ENCODE results near the gene HSPB6. TPM values are rescaled to one million over a fixed set of nuclear protein-coding genes. Genes with fewer than 3 reads are reported as not detected.

The HSPB6 gene
- total and polyA plus RNA-seq, 2 of the 8 experiments (the other 6 are each of a cell fraction or from before 2014, with no cell fraction given) = 0.91 TPM; not detected in 1

DNA sequence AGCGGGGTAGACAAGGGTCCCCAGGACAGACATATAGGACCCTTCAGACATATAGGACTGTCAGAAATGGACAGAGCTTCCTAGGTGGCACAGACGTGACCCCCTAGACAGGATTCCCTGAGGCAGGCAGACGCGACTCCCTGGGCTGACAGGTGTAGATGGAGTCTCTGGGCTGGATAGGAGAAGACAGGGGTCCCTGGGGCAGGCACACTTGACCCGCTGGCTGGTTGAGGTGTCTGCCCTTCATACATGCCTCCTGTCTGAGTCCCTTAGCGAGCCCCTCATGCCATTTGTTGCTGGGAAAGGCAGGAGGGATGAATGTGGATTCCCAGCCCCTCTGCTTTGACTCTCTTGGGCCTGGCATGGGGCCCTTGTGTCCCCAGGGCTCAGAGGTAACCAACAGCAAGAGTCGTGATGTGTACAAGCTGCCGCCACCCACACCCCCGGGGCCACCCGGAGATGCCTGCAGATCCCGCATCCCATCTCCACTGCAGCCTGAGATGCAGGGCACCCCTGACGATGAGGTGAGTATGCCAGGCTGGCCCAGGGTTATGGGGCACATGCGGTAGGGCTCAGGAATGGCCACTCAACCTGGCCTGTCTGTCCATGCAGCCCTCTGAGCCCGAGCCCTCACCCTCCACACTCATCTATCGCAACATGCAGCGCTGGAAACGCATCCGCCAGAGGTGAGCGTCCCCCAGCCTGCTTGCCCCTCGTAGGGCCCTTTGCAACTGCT lies 3.0 kb downstream of the HSPB6 start:
- Histone ChIP-seq H2AFZ (ENCODE audit: low read length) (no peak overlapping the region), H3K36me3 (ENCODE audit: control insufficient read depth in 2 of 4, insufficient read depth in 4 of 4, low read length in 3 of 4) (no peaks in the 10 kb centered on the region), H4K91ac (replicated peaks; ENCODE audit: insufficient read length, low read length) (no peak overlapping the region), H3K4ac (replicated peaks; ENCODE audit: insufficient read length, low read depth, low read length) (no peak overlapping the region), H2BK20ac (ENCODE audit: low read length) (no peak overlapping the region), H3K79me1 (ENCODE audit: low read depth, low read length) (peaks cover under 1% of the 10 kb centered on the region; the same call in 1 of the 2 replicates), H3K23me2 (ENCODE audit: low read depth, low read length) (peaks cover 17% of the 10 kb centered on the region; the same call in 1 of the 2 replicates), H3K79me2 (ENCODE audit: control insufficient read depth in 1 of 2, insufficient read depth in 2 of 2, low read length in 2 of 2) (peaks cover 0 to 1% of the 10 kb centered on the region in 2 experiments; a peak in 1 of 4 replicates), H2BK12ac (ENCODE audit: low read depth, low read length) (no peak overlapping the region), H3K23ac (ENCODE audit: insufficient read length) (no peak overlapping the region), H3K56ac (replicated peaks; ENCODE audit: insufficient read length, low read depth, low read length) (no peak overlapping the region), H3K4me2 (ENCODE audit: insufficient read depth in 1 of 2, low read depth in 2 of 2, low read length in 2 of 2) (no peak overlapping the region), H3K18ac (ENCODE audit: extremely low read depth, low read length) (no peak overlapping the region), H3K27me3 (replicated peaks in 1 of 4; ENCODE audit: control insufficient read depth in 3 of 4, extremely low read depth in 1 of 4, insufficient read depth in 3 of 4, low read length in 3 of 4) (peaks cover 0 to 17% (median 11%) of the 10 kb centered on the region in 4 experiments; a peak in 5 of 7 replicates), H3K27ac (ENCODE audit: low read depth, low read length) (no peak overlapping the region), H3K4me3 (ENCODE audit: extremely low read depth in 1 of 4, insufficient read depth in 2 of 4, low read depth in 3 of 4, low read length in 4 of 4) (no peak overlapping the region), H4K20me1 (replicated peaks in 1 of 2; ENCODE audit: control insufficient read depth in 1 of 2, insufficient read depth in 2 of 2, low read length in 2 of 2) (no peaks in the 10 kb centered on the region), H3K14ac (ENCODE audit: insufficient read length) (no peak overlapping the region), H4K8ac (ENCODE audit: extremely low read depth, insufficient read depth, low read length) (no peak overlapping the region), H3K9me3 (ENCODE audit: insufficient read depth in 2 of 2, low read depth in 1 of 2, low read length in 1 of 2) (no peaks in the 10 kb centered on the region), H4K5ac (ENCODE audit: insufficient read length, low read depth, low read length) (no peak overlapping the region), H3K4me1 (replicated peaks in 1 of 4; ENCODE audit: control insufficient read depth in 3 of 4, insufficient read depth in 4 of 4, low read length in 3 of 4) (peaks cover 0 to 18% (median 10%) of the 10 kb centered on the region in 4 experiments; a peak in 5 of 7 replicates), H2BK5ac (ENCODE audit: low read depth, low read length) (no peak overlapping the region), H2AK5ac (ENCODE audit: low read depth, low read length) (no peak overlapping the region), H2BK15ac (ENCODE audit: low read length) (no peak overlapping the region), H2BK120ac (replicated peaks; ENCODE audit: low read depth, low read length) (no peak overlapping the region), H3K9ac (replicated peaks in 1 of 4; ENCODE audit: extremely low read depth in 1 of 4, low read depth in 3 of 4, low read length in 3 of 4) (no peak overlapping the region)
- TF ChIP-seq HDAC6 (IDR thresholded peaks at IDR 0.05; ENCODE audit: low read depth, low read length) = no peak
- ChIA-PET CTCF (ENCODE audit: partially characterized antibody) (interaction anchor here (0.6 to 1.3 kb wide), 2 partner anchors 13 to 245 kb away, joined by 3 to 4 read pairs; no protein-coding TSS in a partner anchor), POLR2A (ENCODE audit: partially characterized antibody) (interaction anchor here (1.0 to 1.4 kb wide), 2 partner anchors 9 to 13 kb away, joined by 3 read pairs; no protein-coding TSS in a partner anchor)
- FAIRE-seq (no peak), DNase-seq (ENCODE audit: low read depth in 1 of 2, low spot score in 2 of 2) (no peak)
- WGBS, 2 experiments (ENCODE audit: extremely low coverage in 1 of 2, insufficient coverage in 1 of 2, insufficient read length in 1 of 2, insufficient replicate concordance in 2 of 2, low coverage in 1 of 2, low lambda C conversion rate in 2 of 2, missing lambda C conversion rate in 1 of 2) = 87% methylated on average over 20 of the region's 20 CpGs; no CpG with 5 or more reads in 1 of the 2 experiments

All from H1 (cell line).